ENCODE data around the gene BMERB1. TPM values are rescaled to one million over a fixed set of nuclear protein-coding genes. Genes with fewer than 3 reads are reported as not detected.
"Not testable (repeated sequence)": the region's sequence is repeated elsewhere in the genome, so short reads cannot be mapped to it uniquely, and the experiment has no call there.

The BMERB1 gene
- total RNA-seq, 2 donors from 2014 or later, result 6.3 to 10.4 TPM

GRCh38 chr16:15403392-15403995 lies 30.9 kb upstream of the BMERB1 start:
- H3K4me3 Mint-ChIP-seq, result no peak overlapping the region
- no peak for TF ChIP-seq CTCF (conservative IDR thresholded peaks at IDR 0.05)
- H3K9me3 Mint-ChIP-seq, result no peaks in the 10 kb centered on the region
- Histone ChIP-seq H3K4me1 (ENCODE audit: control insufficient read depth, insufficient read depth, low read length) (no peaks in the 10 kb centered on the region), H3K36me3 (ENCODE audit: control insufficient read depth, insufficient read depth, low read length) (no peaks in the 10 kb centered on the region), H3K4me3 (ENCODE audit: low read length) (no peak overlapping the region), H3K9me3 (ENCODE audit: control insufficient read depth, low read length) (no peaks in the 10 kb centered on the region), H3K27ac (ENCODE audit: low read depth, low read length) (no peak overlapping the region), H3K27me3 (ENCODE audit: control insufficient read depth, insufficient read depth, low read length, poor library complexity, severe bottlenecking) (no peaks in the 10 kb centered on the region), H3K9ac (ENCODE audit: extremely low read depth, low read length, poor library complexity, severe bottlenecking) (no peak overlapping the region)
- no peaks in the 10 kb centered on the region for H3K36me3 Mint-ChIP-seq (ENCODE audit: low read depth)
- H3K27me3 Mint-ChIP-seq (ENCODE audit: insufficient read depth), result no peaks in the 10 kb centered on the region
- no peak overlapping the region for H3K27ac Mint-ChIP-seq
- H3K4me1 Mint-ChIP-seq, result no peaks in the 10 kb centered on the region
- 88 to 94% methylated on average over 8 to 9 of the region's 9 CpGs for WGBS, 2 experiments (ENCODE audit: insufficient coverage in 1 of 2, insufficient read length in 1 of 2)
- no peak for DNase-seq

GRCh38 chr16:15404091-15404490 lies 30.3 kb upstream of the BMERB1 start:
- not testable (repeated sequence) for H3K27me3 ChIP-seq (ENCODE audit: control insufficient read depth, insufficient read depth, low read length, poor library complexity, severe bottlenecking); H3K9me3 Mint-ChIP-seq; H3K27ac ChIP-seq (ENCODE audit: low read depth, low read length); H3K4me3 ChIP-seq (ENCODE audit: low read length); H3K4me1 ChIP-seq (ENCODE audit: control insufficient read depth, insufficient read depth, low read length); H3K27ac Mint-ChIP-seq; DNase-seq; H3K27me3 Mint-ChIP-seq (ENCODE audit: insufficient read depth); H3K4me1 Mint-ChIP-seq; H3K9me3 ChIP-seq (ENCODE audit: control insufficient read depth, low read length); H3K9ac ChIP-seq (ENCODE audit: extremely low read depth, low read length, poor library complexity, severe bottlenecking); H3K36me3 Mint-ChIP-seq (ENCODE audit: low read depth); H3K36me3 ChIP-seq (ENCODE audit: control insufficient read depth, insufficient read depth, low read length); H3K4me3 Mint-ChIP-seq
- WGBS, 2 experiments (ENCODE audit: insufficient coverage in 1 of 2, insufficient read length in 1 of 2), result 89 to 95% methylated on average over 3 of the region's 3 CpGs

- Mint-ChIP-seq H3K27ac (peak overlapping the region; percentile 46), H3K4me3 (no peak overlapping the region), H3K4me1 (no peaks in the 10 kb centered on the region), H3K36me3 (ENCODE audit: low read depth) (no peaks in the 10 kb centered on the region), H3K27me3 (ENCODE audit: insufficient read depth) (no peaks in the 10 kb centered on the region), H3K9me3 (no peaks in the 10 kb centered on the region)
- Histone ChIP-seq H3K27ac (ENCODE audit: low read depth, low read length) (no peak overlapping the region), H3K4me3 (ENCODE audit: low read length) (no peak overlapping the region), H3K9ac (ENCODE audit: extremely low read depth, low read length, poor library complexity, severe bottlenecking) (no peak overlapping the region), H3K4me1 (ENCODE audit: control insufficient read depth, insufficient read depth, low read length) (no peaks in the 10 kb centered on the region), H3K36me3 (ENCODE audit: control insufficient read depth, insufficient read depth, low read length) (no peaks in the 10 kb centered on the region), H3K9me3 (ENCODE audit: control insufficient read depth, low read length) (no peaks in the 10 kb centered on the region), H3K27me3 (ENCODE audit: control insufficient read depth, insufficient read depth, low read length, poor library complexity, severe bottlenecking) (no peaks in the 10 kb centered on the region)
- no peak for TF ChIP-seq CTCF (conservative IDR thresholded peaks at IDR 0.05)
- WGBS, 2 experiments (ENCODE audit: insufficient coverage in 1 of 2, insufficient read length in 1 of 2), result 89 to 93% methylated on average over 3 to 4 of the region's 4 CpGs
- DNase-seq, result no peak
These were observed 29.6 kb upstream of the BMERB1 start for GRCh38 chr16:15404792-15405191.

GRCh38 chr16:15407756-15408155 lies 26.6 kb upstream of the BMERB1 start:
- not testable (repeated sequence) for H3K4me1 Mint-ChIP-seq; H3K4me1 ChIP-seq (ENCODE audit: control insufficient read depth, insufficient read depth, low read length); DNase-seq; H3K4me3 ChIP-seq (ENCODE audit: low read length); H3K27me3 ChIP-seq (ENCODE audit: control insufficient read depth, insufficient read depth, low read length, poor library complexity, severe bottlenecking); H3K4me3 Mint-ChIP-seq; H3K36me3 ChIP-seq (ENCODE audit: control insufficient read depth, insufficient read depth, low read length); H3K27me3 Mint-ChIP-seq (ENCODE audit: insufficient read depth); H3K27ac Mint-ChIP-seq; H3K9me3 ChIP-seq (ENCODE audit: control insufficient read depth, low read length); H3K36me3 Mint-ChIP-seq (ENCODE audit: low read depth); H3K9ac ChIP-seq (ENCODE audit: extremely low read depth, low read length, poor library complexity, severe bottlenecking); H3K27ac ChIP-seq (ENCODE audit: low read depth, low read length); H3K9me3 Mint-ChIP-seq
- 90 to 92% methylated on average over 2 to 4 of the region's 4 CpGs for WGBS, 2 experiments (ENCODE audit: insufficient coverage in 1 of 2, insufficient read length in 1 of 2)

GRCh38 chr16:15409476-15409875 lies 24.9 kb upstream of the BMERB1 start:
- H3K27ac ChIP-seq (ENCODE audit: low read depth, low read length); H3K27me3 Mint-ChIP-seq (ENCODE audit: insufficient read depth); H3K9ac ChIP-seq (ENCODE audit: extremely low read depth, low read length, poor library complexity, severe bottlenecking); DNase-seq; H3K4me1 Mint-ChIP-seq; H3K4me1 ChIP-seq (ENCODE audit: control insufficient read depth, insufficient read depth, low read length); H3K36me3 Mint-ChIP-seq (ENCODE audit: low read depth); H3K27me3 ChIP-seq (ENCODE audit: control insufficient read depth, insufficient read depth, low read length, poor library complexity, severe bottlenecking); H3K9me3 ChIP-seq (ENCODE audit: control insufficient read depth, low read length); H3K36me3 ChIP-seq (ENCODE audit: control insufficient read depth, insufficient read depth, low read length); H3K27ac Mint-ChIP-seq; H3K4me3 ChIP-seq (ENCODE audit: low read length); H3K9me3 Mint-ChIP-seq; H3K4me3 Mint-ChIP-seq: not testable (repeated sequence)
- 91 to 100% methylated on average over 1 to 5 of the region's 6 CpGs for WGBS, 2 experiments (ENCODE audit: insufficient coverage in 1 of 2, insufficient read length in 1 of 2)
